Ascending aorta (tissue), 2 donors: ENCODE measurements around the gene FGFRL1. TPM values are rescaled to one million over a fixed set of nuclear protein-coding genes. Genes with fewer than 3 reads are reported as not detected.

Experiments
- DNase-seq, 2 donors: peaks; one replicate each; pipeline ENCODE4 v3.0.0-alpha.2; 2019; ENCODE audit warnings: low spot score in 2 of 2
- H3K27ac ChIP-seq, 2 donors: fragments of 200-600 bp; sonication (generic); one replicate each; pipeline ENCODE4 v1.5.1; 2016 to 2017; ENCODE audit warnings: mild to moderate bottlenecking in 1 of 2
- H3K27me3 ChIP-seq: fragments of 200-600 bp; sonication (generic); one replicate; pipeline ENCODE4 v1.5.1; 2017
- H3K36me3 ChIP-seq, 2 donors: fragments of 200-600 bp; sonication (generic); one replicate each; pipeline ENCODE4 v1.5.1; 2016
- H3K4me1 ChIP-seq, 2 donors: fragments of 200-600 bp; sonication (generic); one replicate each; pipeline ENCODE4 v1.5.1; 2016 to 2017; ENCODE audit warnings: mild to moderate bottlenecking in 1 of 2
- H3K4me3 ChIP-seq, 2 donors: fragments of 200-600 bp; sonication (generic); one replicate each; pipeline ENCODE4 v1.5.1; 2016 to 2017; ENCODE audit warnings: mild to moderate bottlenecking in 1 of 2
- H3K9me3 ChIP-seq, 2 donors: fragments of 200-600 bp; sonication (generic); one replicate each; pipeline ENCODE4 v1.5.1; 2016
- intact Hi-C: fragments of 100-400 bp; cut with DNase I; formaldehyde crosslinking; loops from one replicate; pipeline ENCODE4 v1.15.1; 2023
- total RNA-seq: library from RNA; depleted of rRNA; stranded (reverse); fragments of >200 nt; gene quantifications from one replicate; pipeline ENCODE4 v1.1.0, GENCODE V29; 2016
- TF ChIP-seq, protein P1 (sequence below), 3 experiments: fragments of 200-600 bp in 2 of 3; fragments of 450-650 bp in 1 of 3; sonication (generic) in 2 of 3; IDR thresholded peaks; one replicate each; pipeline ENCODE4 v1.5.1; 2016 to 2019; ENCODE audit warnings: antibody characterized with exemption in 3 of 3, mild to moderate bottlenecking in 1 of 3, moderate library complexity in 1 of 3

FGFRL1 gene
- total RNA-seq, 1 donor from 2014 or later = 79.1 TPM

- Histone ChIP-seq H3K9me3 (no peaks in the 10 kb centered on the region), H3K4me3 (no peak overlapping the region), H3K27ac (no peak overlapping the region), H3K4me1 (no peaks in the 10 kb centered on the region), H3K36me3 (no peaks in the 10 kb centered on the region), H3K27me3 (no peaks in the 10 kb centered on the region)
- peak in 1 of 2 donors; percentile 58 for DNase-seq
- intact Hi-C loops = no loop called here
- TF ChIP-seq, protein P1, sequence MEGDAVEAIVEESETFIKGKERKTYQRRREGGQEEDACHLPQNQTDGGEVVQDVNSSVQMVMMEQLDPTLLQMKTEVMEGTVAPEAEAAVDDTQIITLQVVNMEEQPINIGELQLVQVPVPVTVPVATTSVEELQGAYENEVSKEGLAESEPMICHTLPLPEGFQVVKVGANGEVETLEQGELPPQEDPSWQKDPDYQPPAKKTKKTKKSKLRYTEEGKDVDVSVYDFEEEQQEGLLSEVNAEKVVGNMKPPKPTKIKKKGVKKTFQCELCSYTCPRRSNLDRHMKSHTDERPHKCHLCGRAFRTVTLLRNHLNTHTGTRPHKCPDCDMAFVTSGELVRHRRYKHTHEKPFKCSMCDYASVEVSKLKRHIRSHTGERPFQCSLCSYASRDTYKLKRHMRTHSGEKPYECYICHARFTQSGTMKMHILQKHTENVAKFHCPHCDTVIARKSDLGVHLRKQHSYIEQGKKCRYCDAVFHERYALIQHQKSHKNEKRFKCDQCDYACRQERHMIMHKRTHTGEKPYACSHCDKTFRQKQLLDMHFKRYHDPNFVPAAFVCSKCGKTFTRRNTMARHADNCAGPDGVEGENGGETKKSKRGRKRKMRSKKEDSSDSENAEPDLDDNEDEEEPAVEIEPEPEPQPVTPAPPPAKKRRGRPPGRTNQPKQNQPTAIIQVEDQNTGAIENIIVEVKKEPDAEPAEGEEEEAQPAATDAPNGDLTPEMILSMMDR (IDR thresholded peaks at IDR 0.05) = no peak
Measured at GRCh38 chr4:1060121-1060520, 48.7 kb downstream of the FGFRL1 start.

DNA sequence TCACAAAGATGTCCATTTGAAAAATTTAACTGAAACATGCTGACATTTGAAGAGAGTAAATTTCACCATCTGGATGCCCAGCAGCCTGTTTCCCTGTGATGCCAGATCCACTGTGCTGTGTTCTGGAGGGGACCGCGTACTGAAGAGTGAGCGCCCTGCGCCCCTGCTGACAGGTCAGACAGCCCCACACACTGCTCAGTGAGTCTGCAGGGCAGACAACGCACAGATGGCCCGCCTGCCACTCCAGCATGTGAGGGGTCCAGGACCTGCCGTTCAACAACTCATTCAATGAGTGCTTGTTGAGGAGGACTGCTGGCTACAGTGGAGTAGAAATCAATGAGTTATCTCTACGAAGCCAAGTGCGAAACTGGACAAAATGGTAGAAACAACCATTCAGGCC is 49.2 kb downstream of the FGFRL1 start:
- intact Hi-C loops = no loop called here
- H3K36me3 ChIP-seq = no peaks in the 10 kb centered on the region
- no peak overlapping the region for H3K27ac ChIP-seq
- H3K9me3 ChIP-seq = no peaks in the 10 kb centered on the region
- DNase-seq = peak in 1 of 2 donors; percentile 25
- H3K4me3 ChIP-seq = no peak overlapping the region
- TF ChIP-seq, protein P1 (IDR thresholded peaks at IDR 0.05) = no peak
- no peaks in the 10 kb centered on the region for H3K4me1 ChIP-seq
- H3K27me3 ChIP-seq = no peaks in the 10 kb centered on the region

GRCh38 chr4:1061056-1061700 is 49.8 kb downstream of the FGFRL1 start:
- Histone ChIP-seq H3K27me3 (no peaks in the 10 kb centered on the region), H3K36me3 (no peaks in the 10 kb centered on the region), H3K9me3 (no peaks in the 10 kb centered on the region), H3K27ac (no peak overlapping the region), H3K4me1 (no peaks in the 10 kb centered on the region), H3K4me3 (no peak overlapping the region)
- TF ChIP-seq, protein P1 (IDR thresholded peaks at IDR 0.05) = no peak
- intact Hi-C loops = no loop called here
- DNase-seq = peak in 1 of 2 donors; percentile 44

- H3K4me1 ChIP-seq = no peaks in the 10 kb centered on the region
- no peaks in the 10 kb centered on the region for H3K36me3 ChIP-seq
- H3K9me3 ChIP-seq = no peaks in the 10 kb centered on the region
- no peak overlapping the region for H3K27ac ChIP-seq
- TF ChIP-seq, protein P1 (IDR thresholded peaks at IDR 0.05) = no peak
- intact Hi-C loops = no loop called here
- no peak for DNase-seq
- no peaks in the 10 kb centered on the region for H3K27me3 ChIP-seq
- H3K4me3 ChIP-seq = no peak overlapping the region
Measured at GRCh38 chr4:1061760-1062159, 50.3 kb downstream of the FGFRL1 start.

DNA sequence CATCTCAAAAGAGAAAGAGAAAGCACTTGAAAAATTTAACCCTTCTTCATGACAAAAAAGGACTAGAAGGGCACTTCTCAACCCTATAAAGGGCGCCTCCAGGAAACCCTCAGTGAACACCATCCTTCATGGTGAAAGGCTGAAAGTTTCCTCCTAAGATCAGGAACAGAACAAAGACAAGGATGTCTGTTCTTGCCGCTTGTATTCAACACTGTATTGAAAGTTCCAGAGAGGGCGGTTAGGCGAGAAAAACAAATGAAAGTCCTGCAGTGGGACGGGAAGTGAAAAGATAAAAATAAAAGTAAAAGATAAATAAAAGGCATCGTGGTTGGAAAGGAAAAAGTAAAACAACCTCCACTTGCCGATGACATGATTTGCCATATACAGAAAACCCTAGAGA is 51.0 kb downstream of the FGFRL1 start:
- DNase-seq = no peak
- intact Hi-C loops = no loop called here
- Histone ChIP-seq H3K4me1 (no peaks in the 10 kb centered on the region), H3K36me3 (no peaks in the 10 kb centered on the region), H3K27ac (no peak overlapping the region), H3K9me3 (no peaks in the 10 kb centered on the region), H3K27me3 (no peaks in the 10 kb centered on the region), H3K4me3 (no peak overlapping the region)
- TF ChIP-seq, protein P1 (IDR thresholded peaks at IDR 0.05) = no peak

DNA sequence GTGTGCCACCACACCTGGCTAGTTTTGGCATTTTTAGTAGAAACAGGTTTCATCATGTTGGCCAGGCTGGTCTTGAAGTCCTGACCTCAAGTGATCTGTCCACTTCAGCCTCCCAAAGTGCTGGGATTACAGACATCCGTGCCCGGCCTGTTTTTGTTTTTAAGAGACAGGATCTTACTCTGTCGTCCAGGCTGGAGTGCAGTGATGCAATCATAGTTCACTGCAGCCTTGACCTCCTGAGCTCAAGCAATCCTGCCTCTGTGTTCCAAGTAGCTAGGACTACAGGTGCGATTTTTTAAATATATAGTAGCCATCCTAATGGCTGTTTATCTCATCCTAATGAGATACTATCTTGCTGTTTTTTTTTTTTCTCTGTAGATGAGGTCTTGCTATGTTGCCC is 54.3 kb downstream of the FGFRL1 start:
- Histone ChIP-seq H3K9me3 (no peaks in the 10 kb centered on the region), H3K4me3 (no peak overlapping the region), H3K27me3 (no peaks in the 10 kb centered on the region), H3K27ac (no peak overlapping the region), H3K36me3 (no peaks in the 10 kb centered on the region), H3K4me1 (no peaks in the 10 kb centered on the region)
- TF ChIP-seq, protein P1 (IDR thresholded peaks at IDR 0.05) = no peak
- no peak for DNase-seq
- intact Hi-C loops = no loop called here
